ENCODE measurements around the gene AKIRIN1.
"Not testable (repeated sequence)": the region's sequence is repeated elsewhere in the genome, so short reads cannot be mapped to it uniquely, and the experiment has no call there.

AKIRIN1 gene

GRCh38 chr1:38953433-38953860, 37.6 kb upstream of the AKIRIN1 start:
- no peaks in the 10 kb centered on the region for H3K9me3 ChIP-seq (ENCODE audit: severe bottlenecking)
- DNase-seq = no peak
- H3K27ac ChIP-seq = no peak overlapping the region
- no peaks in the 10 kb centered on the region for H3K27me3 ChIP-seq (ENCODE audit: insufficient read depth, low read depth, severe bottlenecking)
- TF ChIP-seq, protein P1, sequence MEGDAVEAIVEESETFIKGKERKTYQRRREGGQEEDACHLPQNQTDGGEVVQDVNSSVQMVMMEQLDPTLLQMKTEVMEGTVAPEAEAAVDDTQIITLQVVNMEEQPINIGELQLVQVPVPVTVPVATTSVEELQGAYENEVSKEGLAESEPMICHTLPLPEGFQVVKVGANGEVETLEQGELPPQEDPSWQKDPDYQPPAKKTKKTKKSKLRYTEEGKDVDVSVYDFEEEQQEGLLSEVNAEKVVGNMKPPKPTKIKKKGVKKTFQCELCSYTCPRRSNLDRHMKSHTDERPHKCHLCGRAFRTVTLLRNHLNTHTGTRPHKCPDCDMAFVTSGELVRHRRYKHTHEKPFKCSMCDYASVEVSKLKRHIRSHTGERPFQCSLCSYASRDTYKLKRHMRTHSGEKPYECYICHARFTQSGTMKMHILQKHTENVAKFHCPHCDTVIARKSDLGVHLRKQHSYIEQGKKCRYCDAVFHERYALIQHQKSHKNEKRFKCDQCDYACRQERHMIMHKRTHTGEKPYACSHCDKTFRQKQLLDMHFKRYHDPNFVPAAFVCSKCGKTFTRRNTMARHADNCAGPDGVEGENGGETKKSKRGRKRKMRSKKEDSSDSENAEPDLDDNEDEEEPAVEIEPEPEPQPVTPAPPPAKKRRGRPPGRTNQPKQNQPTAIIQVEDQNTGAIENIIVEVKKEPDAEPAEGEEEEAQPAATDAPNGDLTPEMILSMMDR (IDR thresholded peaks at IDR 0.05; ENCODE audit: low read depth, low read length) = no peak
- H3K36me3 ChIP-seq = no peaks in the 10 kb centered on the region
- H3K4me3 ChIP-seq (ENCODE audit: low read depth, low read length) = no peak overlapping the region

DNA sequence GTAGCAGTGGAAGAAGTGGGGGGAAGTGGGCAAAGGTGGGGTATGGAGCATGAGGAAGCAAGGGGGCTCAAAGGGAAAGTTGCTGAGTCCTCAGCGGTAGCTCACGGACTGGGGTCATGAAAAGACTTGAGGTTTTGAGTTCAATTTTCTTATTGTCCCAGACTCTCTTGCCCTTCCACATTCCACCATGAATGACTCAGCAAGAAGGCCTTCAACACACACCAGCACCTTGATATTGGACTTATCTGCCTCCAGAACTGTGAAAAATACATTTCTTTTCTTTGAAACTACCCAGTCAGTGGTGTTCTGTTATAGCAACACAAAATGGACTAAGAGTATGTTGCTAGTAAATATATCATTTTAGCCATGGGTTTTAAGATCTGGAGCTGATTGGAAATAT, 32.1 kb upstream of the AKIRIN1 start:
- TF ChIP-seq, protein P1 (IDR thresholded peaks at IDR 0.05; ENCODE audit: low read depth, low read length) = no peak
- H3K27me3 ChIP-seq (ENCODE audit: insufficient read depth, low read depth, severe bottlenecking) = no peaks in the 10 kb centered on the region
- H3K9me3 ChIP-seq (ENCODE audit: severe bottlenecking) = no peaks in the 10 kb centered on the region
- DNase-seq = no peak
- H3K27ac ChIP-seq = no peak overlapping the region
- no peaks in the 10 kb centered on the region for H3K36me3 ChIP-seq
- H3K4me3 ChIP-seq (ENCODE audit: low read depth, low read length) = no peak overlapping the region

DNA sequence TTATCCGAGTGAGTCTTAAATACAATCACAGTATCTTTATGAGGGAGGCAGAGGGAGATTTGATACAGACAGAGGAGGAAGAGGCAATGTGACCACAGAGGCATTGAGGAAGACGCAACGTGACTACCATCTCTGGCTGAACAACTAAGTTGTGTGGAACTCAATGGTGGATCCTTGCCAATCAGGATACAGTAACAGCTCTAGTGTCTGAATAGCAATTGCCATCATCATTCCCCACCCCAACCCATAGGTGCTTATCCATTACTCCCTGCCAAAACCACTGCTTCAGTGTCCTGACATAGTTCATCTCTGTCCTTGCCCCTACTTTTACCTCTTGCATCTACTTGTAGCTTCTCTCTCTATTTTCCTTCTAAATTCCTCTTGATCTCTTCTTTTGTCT, 29.0 kb upstream of the AKIRIN1 start:
- Histone ChIP-seq H3K27ac (no peak overlapping the region), H3K4me3 (ENCODE audit: low read depth, low read length) (no peak overlapping the region), H3K27me3 (ENCODE audit: insufficient read depth, low read depth, severe bottlenecking) (no peaks in the 10 kb centered on the region), H3K36me3 (no peaks in the 10 kb centered on the region), H3K9me3 (ENCODE audit: severe bottlenecking) (no peaks in the 10 kb centered on the region)
- DNase-seq = no peak
- TF ChIP-seq, protein P1 (IDR thresholded peaks at IDR 0.05; ENCODE audit: low read depth, low read length) = no peak

DNA sequence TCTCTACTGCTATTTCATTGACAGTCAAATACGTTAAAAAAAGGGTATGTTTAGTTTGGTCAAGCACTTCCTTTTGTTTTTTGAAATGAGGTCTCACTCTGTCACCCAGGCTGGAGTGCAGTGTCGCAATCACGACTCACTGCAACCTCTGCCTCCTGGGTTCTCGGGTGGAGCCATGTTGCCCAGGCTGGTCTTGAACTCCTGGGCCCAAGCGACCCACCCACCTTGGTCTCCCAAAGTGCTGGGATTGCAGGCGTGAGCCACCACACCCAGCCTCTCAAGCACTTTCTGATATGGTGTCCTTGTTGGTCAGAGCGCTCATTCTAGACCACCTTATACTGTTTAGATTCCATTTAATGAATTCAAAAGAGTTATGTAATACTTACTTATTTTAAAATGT, 28.5 kb upstream of the AKIRIN1 start:
- TF ChIP-seq, protein P1 (IDR thresholded peaks at IDR 0.05; ENCODE audit: low read depth, low read length) = no peak
- Histone ChIP-seq H3K27ac (no peak overlapping the region), H3K36me3 (no peaks in the 10 kb centered on the region), H3K9me3 (ENCODE audit: severe bottlenecking) (no peaks in the 10 kb centered on the region), H3K4me3 (ENCODE audit: low read depth, low read length) (no peak overlapping the region), H3K27me3 (ENCODE audit: insufficient read depth, low read depth, severe bottlenecking) (no peaks in the 10 kb centered on the region)
- DNase-seq = no peak

GRCh38 chr1:38964140-38964548, 26.9 kb upstream of the AKIRIN1 start:
- DNase-seq = peak; percentile 24
- no peaks in the 10 kb centered on the region for H3K36me3 ChIP-seq
- H3K9me3 ChIP-seq (ENCODE audit: severe bottlenecking) = no peaks in the 10 kb centered on the region
- H3K27ac ChIP-seq = no peak overlapping the region
- H3K4me3 ChIP-seq (ENCODE audit: low read depth, low read length) = no peak overlapping the region
- TF ChIP-seq, protein P1 (IDR thresholded peaks at IDR 0.05; ENCODE audit: low read depth, low read length) = peak; percentile 59
- H3K27me3 ChIP-seq (ENCODE audit: insufficient read depth, low read depth, severe bottlenecking) = no peaks in the 10 kb centered on the region

GRCh38 chr1:38973145-38973544, 17.9 kb upstream of the AKIRIN1 start:
- H3K4me3 ChIP-seq (ENCODE audit: low read depth, low read length); DNase-seq; H3K27me3 ChIP-seq (ENCODE audit: insufficient read depth, low read depth, severe bottlenecking); H3K9me3 ChIP-seq (ENCODE audit: severe bottlenecking); H3K27ac ChIP-seq; H3K36me3 ChIP-seq: not testable (repeated sequence)
